DOHH2 (cell line): ENCODE measurements around the gene ZNF223.
A peak's percentile ranks its signal among the peaks of the same experiment; 100 is the strongest.

Experiments
- H3F3A ChIP-seq: fragments of 200-600 bp; sonication (generic), shearing (Covaris generic); 2 replicates; pipeline ENCODE4 v1.6.0; 2016; ENCODE audit warnings: antibody characterized with exemption, mild to moderate bottlenecking; ENCODE audit not compliant: control insufficient read depth, insufficient read depth
- H3K27ac ChIP-seq: fragments of 200-600 bp; sonication (generic); 2 replicates; pipeline ENCODE4 v1.5.1; 2014; ENCODE audit warnings: low read depth, mild to moderate bottlenecking, low read length, moderate library complexity
- H3K27me3 ChIP-seq: fragments of 200-600 bp; sonication (generic); 2 replicates; pipeline ENCODE4 v1.6.1; 2014; ENCODE audit warnings: mild to moderate bottlenecking, low read length, mixed read lengths; ENCODE audit not compliant: control insufficient read depth
- H3K36me3 ChIP-seq: fragments of 200-600 bp; sonication (generic); 2 replicates; pipeline ENCODE4 v1.6.1; 2014; ENCODE audit warnings: mild to moderate bottlenecking, low read length, moderate library complexity, mixed read lengths; ENCODE audit not compliant: control insufficient read depth
- H3K4me1 ChIP-seq: fragments of 200-600 bp; sonication (generic); 2 replicates; pipeline ENCODE4 v1.6.1; 2014; ENCODE audit warnings: mild to moderate bottlenecking, low read length, mixed read lengths; ENCODE audit not compliant: control insufficient read depth
- H3K4me2 ChIP-seq: fragments of 200-600 bp; sonication (generic); 2 replicates; pipeline ENCODE4 v1.6.0; 2014; ENCODE audit warnings: mild to moderate bottlenecking, low read length, moderate library complexity
- H3K4me3 ChIP-seq: fragments of 200-600 bp; sonication (generic); 2 replicates; pipeline ENCODE4 v1.5.1; 2014; ENCODE audit warnings: mild to moderate bottlenecking, low read length, mixed read lengths
- H3K79me2 ChIP-seq: fragments of 200-600 bp; sonication (generic); 2 replicates; pipeline ENCODE4 v1.6.1; 2014; ENCODE audit warnings: mild to moderate bottlenecking, low read length, mixed read lengths; ENCODE audit not compliant: control insufficient read depth
- H3K9me2 ChIP-seq: fragments of 200-600 bp; sonication (generic); replicated peaks from 2 replicates; pipeline ENCODE4 v1.6.1; 2014; ENCODE audit warnings: mild to moderate bottlenecking, low read length, mixed read lengths; ENCODE audit not compliant: control insufficient read depth
- H3K9me3 ChIP-seq: fragments of 200-600 bp; sonication (generic); 2 replicates; pipeline ENCODE4 v1.6.1; 2014; ENCODE audit warnings: antibody characterized with exemption, low read length, mixed read lengths; ENCODE audit not compliant: control insufficient read depth, insufficient read depth
- H4K20me1 ChIP-seq: fragments of 200-600 bp; sonication (generic); 2 replicates; pipeline ENCODE4 v1.6.0; 2014; ENCODE audit warnings: low read depth, mild to moderate bottlenecking, antibody characterized with exemption, low read length, moderate library complexity; ENCODE audit not compliant: control insufficient read depth, insufficient read depth
- CTCF ChIP-seq: fragments of 200-600 bp; sonication (generic); IDR thresholded peaks from one replicate; pipeline ENCODE4 v1.5.1; 2014; ENCODE audit warnings: antibody characterized with exemption, mild to moderate bottlenecking, low read depth, low read length; ENCODE audit not compliant: poor library complexity, severe bottlenecking
- EZH2phosphoT487 ChIP-seq: fragments of 200-600 bp; sonication (generic); IDR thresholded peaks from 2 replicates; pipeline ENCODE4 v1.6.1; 2017; ENCODE audit warnings: borderline replicate concordance, mild to moderate bottlenecking, antibody characterized with exemption, low read length, moderate library complexity, mixed read lengths

The ZNF223 gene

GRCh38 chr19:44112802-44113137 is 60.9 kb downstream of the ZNF223 start:
- H3K9me2 ChIP-seq, result no peaks in the 10 kb centered on the region

GRCh38 chr19:44113138-44113783 is 61.4 kb downstream of the ZNF223 start, which contains the start of gene ZNF225:
Gene ZNF225, plus strand, starts transcription at chr19:44113399. Its CDS starts 2,429 bp downstream, at chr19:44115828.
- Histone ChIP-seq H3K27ac (no peak within 1 kb of the TSS), H3K79me2 (no peaks in the 10 kb centered on the region), H3K9me2 (no peaks in the 10 kb centered on the region), H3K4me1 (no peaks in the 10 kb centered on the region; the same call in 1 of the 2 replicates), H3K4me2 (peak within 1 kb of the TSS; percentile 58), H3K36me3 (no peaks in the 10 kb centered on the region), H3F3A (no peaks in the 10 kb centered on the region), H3K4me3 (peak within 1 kb of the TSS; percentile 71), H3K27me3 (no peaks in the 10 kb centered on the region), H3K9me3 (peaks cover 19% of the 10 kb centered on the region), H4K20me1 (no peaks in the 10 kb centered on the region)
- no peak for TF ChIP-seq EZH2phosphoT487
- TF ChIP-seq CTCF, result no peak

More at GRCh38 chr19:44112802-44113137, 60.9 kb downstream of the ZNF223 start:
- Histone ChIP-seq H3K4me2 (peak overlapping the region; percentile 58), H3K79me2 (no peaks in the 10 kb centered on the region), H3K27me3 (no peaks in the 10 kb centered on the region), H3K9me3 (peaks cover 19% of the 10 kb centered on the region), H4K20me1 (no peaks in the 10 kb centered on the region), H3K36me3 (no peaks in the 10 kb centered on the region), H3K4me3 (peak overlapping the region; percentile 71), H3K27ac (no peak overlapping the region), H3F3A (no peaks in the 10 kb centered on the region), H3K4me1 (no peaks in the 10 kb centered on the region; the same call in 1 of the 2 replicates)
- TF ChIP-seq EZH2phosphoT487 (no peak), CTCF (no peak)

GRCh38 chr19:44113784-44114390 is 62.1 kb downstream of the ZNF223 start:
- Histone ChIP-seq H3K27ac (no peak overlapping the region), H3F3A (no peaks in the 10 kb centered on the region), H3K4me2 (peak overlapping the region; percentile 58), H3K4me3 (peak overlapping the region; percentile 71), H3K9me3 (peaks cover 15% of the 10 kb centered on the region), H3K79me2 (no peaks in the 10 kb centered on the region), H3K27me3 (no peaks in the 10 kb centered on the region), H3K4me1 (no peaks in the 10 kb centered on the region; the same call in 1 of the 2 replicates), H3K36me3 (no peaks in the 10 kb centered on the region), H4K20me1 (no peaks in the 10 kb centered on the region), H3K9me2 (no peaks in the 10 kb centered on the region)
- no peak for TF ChIP-seq EZH2phosphoT487
- TF ChIP-seq CTCF, result no peak
